Measurements from ENCODE around the gene RPS15A. TPM values are rescaled to one million over a fixed set of nuclear protein-coding genes. Genes with fewer than 3 reads are reported as not detected.

The RPS15A gene
- total and polyA plus RNA-seq, 9 donors: 2,591 to 11,026 (median 3,225) TPM

- Histone ChIP-seq H3K9me3 (no peaks in the 10 kb centered on the region), H3K36me3 (no peaks in the 10 kb centered on the region), H3K27me3 (no peaks in the 10 kb centered on the region), H3K4me3 (no peak overlapping the region), H3K27ac (no peak overlapping the region), H3K4me1 (ENCODE audit: insufficient read depth) (no peaks in the 10 kb centered on the region)
- WGBS, 3 donors: 90 to 91% (median 91%) methylated on average over 9 of the region's 9 CpGs
- TF ChIP-seq EP300 (IDR thresholded peaks at IDR 0.05) (no peak), POLR2A (IDR thresholded peaks at IDR 0.05) (no peak), CTCF (IDR thresholded peaks at IDR 0.05) (no peak)
- no peak for DNase-seq
- intact Hi-C loops (cut with DNase I): no loop called here
These were observed 43.8 kb upstream of the RPS15A start for GRCh38 chr16:18833707-18834505.

GRCh38 chr16:18832613-18833012, 42.5 kb upstream of the RPS15A start:
- H3K27me3 ChIP-seq: no peaks in the 10 kb centered on the region
- no peaks in the 10 kb centered on the region for H3K4me1 ChIP-seq (ENCODE audit: insufficient read depth)
- TF ChIP-seq EP300 (IDR thresholded peaks at IDR 0.05) (no peak), CTCF (IDR thresholded peaks at IDR 0.05) (no peak), POLR2A (IDR thresholded peaks at IDR 0.05) (no peak)
- H3K36me3 ChIP-seq: no peaks in the 10 kb centered on the region
- no peak for DNase-seq
- no peaks in the 10 kb centered on the region for H3K9me3 ChIP-seq
- WGBS, 3 donors: 87 to 91% (median 91%) methylated on average over 8 of the region's 8 CpGs
- intact Hi-C loops (cut with DNase I): no loop called here
- no peak overlapping the region for H3K27ac ChIP-seq
- H3K4me3 ChIP-seq: no peak overlapping the region

- Histone ChIP-seq H3K4me1 (ENCODE audit: insufficient read depth) (no peaks in the 10 kb centered on the region), H3K36me3 (no peaks in the 10 kb centered on the region), H3K27ac (no peak overlapping the region), H3K9me3 (no peaks in the 10 kb centered on the region), H3K27me3 (no peaks in the 10 kb centered on the region), H3K4me3 (no peak overlapping the region)
- TF ChIP-seq POLR2A (IDR thresholded peaks at IDR 0.05) (no peak), EP300 (IDR thresholded peaks at IDR 0.05) (no peak), CTCF (IDR thresholded peaks at IDR 0.05) (no peak)
- no peak for DNase-seq
- whole genome bisulfite sequencing, 3 donors: 87 to 91% (median 88%) methylated on average over 2 of the region's 2 CpGs
- intact Hi-C loops (cut with DNase I): no loop called here
These were observed 41.9 kb upstream of the RPS15A start for GRCh38 chr16:18832006-18832405.

DNA sequence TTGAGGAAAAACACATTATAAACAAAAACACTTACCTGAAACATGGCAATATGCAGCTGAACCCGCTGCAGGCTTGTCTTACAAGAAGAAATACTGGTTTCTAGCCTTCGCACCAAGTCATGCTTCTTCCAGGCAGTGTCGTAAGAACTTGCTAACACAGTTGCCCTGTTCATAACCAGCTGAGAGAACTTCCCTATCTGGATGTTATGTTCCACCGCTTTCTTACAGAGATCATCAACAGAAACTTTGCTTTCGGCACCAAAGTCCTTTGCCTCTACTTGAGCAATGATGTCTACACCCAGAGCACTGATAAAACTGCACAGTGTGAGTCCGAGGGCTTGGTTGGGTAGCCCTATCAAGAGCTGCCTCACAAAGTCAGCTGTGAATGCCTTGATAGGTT, 39.1 kb upstream of the RPS15A start:
- no peaks in the 10 kb centered on the region for H3K27me3 ChIP-seq
- WGBS, 3 donors: 97 to 98% (median 97%) methylated on average over 6 of the region's 6 CpGs
- H3K4me3 ChIP-seq: no peak overlapping the region
- H3K4me1 ChIP-seq (ENCODE audit: insufficient read depth): no peaks in the 10 kb centered on the region
- H3K36me3 ChIP-seq: no peaks in the 10 kb centered on the region
- no peaks in the 10 kb centered on the region for H3K9me3 ChIP-seq
- TF ChIP-seq POLR2A (IDR thresholded peaks at IDR 0.05): no peak
- TF ChIP-seq EP300 (IDR thresholded peaks at IDR 0.05): no peak
- no peak for TF ChIP-seq CTCF (IDR thresholded peaks at IDR 0.05)
- no peak for DNase-seq
- intact Hi-C loops (cut with DNase I): no loop called here
- H3K27ac ChIP-seq: no peak overlapping the region
